ENCODE measurements around the gene ZEB2.
A peak's percentile ranks its signal among the peaks of the same experiment; 100 is the strongest.

Gene ZEB2

DNA sequence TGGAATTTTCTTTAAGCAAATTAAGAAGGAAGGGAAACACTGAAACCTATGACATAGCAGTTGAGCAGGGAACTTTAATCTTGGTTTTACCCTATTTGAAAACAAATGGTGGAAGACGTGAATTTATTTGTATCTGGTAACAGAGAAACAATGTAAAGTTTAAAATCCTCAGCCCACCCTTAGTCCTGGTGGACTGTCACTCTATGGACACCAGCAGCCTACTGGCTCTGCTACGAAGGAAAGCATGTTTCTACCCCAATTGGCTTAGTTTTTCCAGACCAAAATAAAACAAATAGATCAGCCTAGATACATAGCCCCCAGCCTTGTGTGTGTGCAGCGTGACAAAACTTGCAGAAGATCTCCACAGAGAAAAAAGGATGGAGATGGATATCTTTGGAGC lies 7.4 kb downstream of the ZEB2 start:
- no peak for DNase-seq

- no peak for DNase-seq
These were observed 8.0 kb downstream of the ZEB2 start for GRCh38 chr2:144511937-144512336.

GRCh38 chr2:144511226-144511810 lies 8.6 kb downstream of the ZEB2 start:
- DNase-seq: no peak

DNA sequence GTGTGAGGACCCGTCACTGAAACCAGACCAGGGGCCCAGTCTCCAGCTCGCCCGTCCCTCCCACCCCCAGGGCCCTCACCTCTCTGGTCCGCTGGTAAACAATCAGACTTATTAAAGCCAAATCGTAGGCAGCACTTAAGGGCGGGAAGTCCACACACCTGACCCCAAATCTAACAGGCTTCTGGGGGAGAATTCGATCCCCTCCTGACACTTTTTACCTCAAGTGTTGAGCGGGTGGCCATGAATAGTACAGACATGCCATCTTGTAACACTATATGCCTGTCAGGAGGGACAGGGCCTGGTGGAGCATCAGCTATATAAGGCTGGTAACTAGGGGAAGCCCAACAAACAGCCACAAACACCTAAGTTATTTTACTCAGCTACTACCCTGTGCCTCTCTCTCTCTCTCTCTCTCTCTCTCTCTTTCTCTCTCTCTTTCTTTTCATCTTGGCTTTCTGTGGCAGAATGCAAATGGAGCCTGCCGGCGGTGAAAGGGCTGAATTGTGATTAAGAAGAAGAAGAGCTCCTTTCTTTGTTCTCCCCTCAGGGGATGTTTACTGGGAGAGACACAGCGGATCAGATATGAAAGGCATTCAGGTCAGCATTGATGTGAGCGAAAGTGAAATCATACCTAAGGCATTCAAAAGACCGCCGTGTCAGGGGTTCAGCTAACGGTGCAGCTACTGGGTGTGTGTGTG lies 9.5 kb downstream of the ZEB2 start:
- DNase-seq: peak; percentile 47

DNA sequence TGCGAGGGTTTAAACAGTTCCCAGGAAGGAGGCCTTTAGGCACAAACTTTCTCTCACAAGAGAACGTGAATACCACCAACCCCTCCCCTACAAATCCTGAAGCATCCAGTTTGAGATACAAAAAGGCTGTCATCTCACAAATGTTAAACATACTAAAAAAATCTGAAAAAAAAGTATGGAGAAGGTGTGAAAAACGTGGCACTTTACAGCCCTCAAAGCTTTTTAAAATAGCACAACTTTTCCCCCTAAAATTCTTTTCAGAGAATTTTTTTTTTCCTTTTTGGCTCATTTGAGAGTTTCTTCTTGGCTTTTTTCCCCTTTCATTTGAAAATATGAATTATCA lies 10.1 kb downstream of the ZEB2 start:
- DNase-seq: no peak

DNA sequence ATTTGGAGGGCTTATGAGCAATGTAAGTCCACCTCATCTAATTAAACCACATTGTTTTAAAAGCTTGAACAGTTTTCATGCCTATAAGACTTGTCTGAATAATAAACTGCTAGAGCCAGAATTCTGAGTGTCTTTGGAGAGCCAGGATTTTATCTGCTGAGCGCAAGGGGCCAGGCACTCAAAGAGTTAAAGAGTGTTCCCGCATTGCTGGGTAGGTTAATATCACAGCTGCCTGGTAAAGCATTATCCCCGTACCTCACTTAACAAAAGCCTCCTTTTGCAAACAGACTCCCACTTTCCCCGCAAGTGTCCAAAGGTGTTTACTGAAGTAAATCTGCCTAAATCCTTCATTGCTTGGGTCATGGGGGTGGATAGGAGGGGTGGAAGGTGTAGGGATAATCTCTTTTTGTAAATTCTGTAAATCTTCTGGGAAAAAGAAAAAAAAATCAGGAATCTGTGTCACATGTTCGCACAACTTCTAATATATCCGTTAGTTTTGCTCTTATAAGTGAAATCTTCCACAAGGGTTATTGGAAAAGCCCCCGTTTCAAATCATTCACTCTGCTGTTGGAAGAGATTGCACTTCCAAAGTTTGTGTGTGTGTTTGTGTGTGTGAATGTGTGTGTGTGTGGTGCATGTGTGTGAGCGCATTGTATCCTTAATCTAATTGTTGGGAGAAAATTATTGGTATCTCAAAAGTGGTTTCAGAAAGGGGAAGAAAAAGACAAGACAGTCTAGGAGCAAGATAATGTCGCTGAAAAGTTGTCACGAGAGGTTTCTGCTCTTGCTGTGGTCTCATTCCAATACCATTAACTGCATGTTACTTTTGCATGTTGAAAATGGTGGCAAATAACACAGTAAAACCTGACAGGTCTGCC lies 10.7 kb downstream of the ZEB2 start:
- no peak for DNase-seq

DNA sequence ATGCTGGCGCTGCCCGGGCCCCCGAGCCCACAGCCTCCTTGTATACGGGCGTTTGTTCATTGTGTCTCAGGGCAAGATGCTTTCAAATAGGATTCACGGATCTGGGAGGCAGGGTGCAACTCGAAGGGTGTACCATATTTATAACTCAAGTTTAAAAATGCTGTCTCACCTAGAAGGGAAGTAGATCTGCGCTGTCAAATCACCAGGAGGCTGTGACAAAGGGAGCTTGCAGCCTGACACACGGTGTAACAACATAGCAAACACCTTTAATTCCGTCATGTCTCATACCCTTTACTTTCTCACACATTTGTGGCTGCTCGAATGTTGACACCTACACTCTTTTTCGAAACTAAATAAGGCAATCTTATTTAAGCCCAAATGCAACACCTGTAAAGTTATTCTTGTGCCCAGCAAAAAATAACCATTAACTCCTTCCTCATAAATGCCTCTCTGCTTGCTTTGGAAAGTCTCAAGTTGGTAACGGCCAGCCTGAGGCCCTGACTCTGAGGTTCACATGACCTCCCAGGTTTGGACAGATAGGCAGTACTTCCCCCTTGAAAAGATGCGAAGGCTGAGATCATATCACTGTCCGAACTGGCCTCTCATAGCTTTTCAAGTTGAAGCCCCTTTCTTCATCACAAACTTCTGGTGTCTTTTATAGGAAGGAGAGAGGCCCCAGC lies 11.6 kb downstream of the ZEB2 start:
- DNase-seq: no peak

GRCh38 chr2:144507441-144508171 lies 12.3 kb downstream of the ZEB2 start:
- DNase-seq: no peak

GRCh38 chr2:144505245-144505831 lies 14.6 kb downstream of the ZEB2 start:
- no peak for DNase-seq

GRCh38 chr2:144504218-144504641 lies 15.7 kb downstream of the ZEB2 start:
- no peak for DNase-seq

GRCh38 chr2:144503242-144503641 lies 16.7 kb downstream of the ZEB2 start:
- DNase-seq: no peak

DNA sequence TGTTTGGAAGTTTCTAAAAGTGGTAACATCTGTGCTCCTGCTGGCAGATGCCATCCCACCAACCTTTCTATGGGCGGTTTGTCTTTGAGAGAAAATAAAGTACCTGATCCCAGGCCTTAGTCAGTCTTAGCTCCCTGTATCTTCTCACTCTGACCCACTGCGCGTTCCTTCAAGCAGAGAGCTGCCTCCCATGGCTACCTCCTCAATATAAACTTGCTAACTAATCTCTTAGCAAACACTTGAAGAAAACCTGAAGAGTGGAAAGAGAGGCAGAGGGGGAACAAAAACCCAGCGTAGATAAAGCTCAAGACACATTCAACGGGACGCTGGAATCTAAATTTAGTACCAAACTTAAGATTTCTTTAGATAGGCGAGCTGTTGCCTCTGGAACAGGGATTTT lies 17.6 kb downstream of the ZEB2 start:
- DNase-seq: no peak

- DNase-seq: no peak
These were observed 18.3 kb downstream of the ZEB2 start for GRCh38 chr2:144501627-144502026.

DNA sequence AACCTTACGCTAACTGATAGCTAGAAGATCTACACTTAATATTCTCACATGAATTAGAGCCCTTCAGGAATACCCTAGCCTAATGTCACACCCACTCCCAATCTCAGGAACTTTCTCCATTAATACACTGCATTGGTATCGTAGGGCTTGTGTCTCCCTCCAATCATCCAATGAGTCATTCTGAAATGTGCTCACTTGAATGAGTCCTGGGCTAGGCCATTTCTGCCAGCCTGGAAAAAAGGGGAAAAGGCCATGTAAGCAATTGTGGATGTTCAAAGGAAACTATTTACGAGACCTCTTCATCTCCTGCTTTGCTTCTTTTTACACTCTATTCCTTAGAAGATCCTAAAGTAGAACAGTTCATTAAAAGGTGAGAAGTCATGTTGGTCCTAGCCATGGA lies 18.8 kb downstream of the ZEB2 start:
- DNase-seq: no peak

- no peak for DNase-seq
These were observed 19.4 kb downstream of the ZEB2 start for GRCh38 chr2:144500563-144500962.

GRCh38 chr2:144498277-144498676 lies 21.6 kb downstream of the ZEB2 start:
- no peak for DNase-seq

GRCh38 chr2:144496977-144497598 lies 22.8 kb downstream of the ZEB2 start:
- DNase-seq: no peak

DNA sequence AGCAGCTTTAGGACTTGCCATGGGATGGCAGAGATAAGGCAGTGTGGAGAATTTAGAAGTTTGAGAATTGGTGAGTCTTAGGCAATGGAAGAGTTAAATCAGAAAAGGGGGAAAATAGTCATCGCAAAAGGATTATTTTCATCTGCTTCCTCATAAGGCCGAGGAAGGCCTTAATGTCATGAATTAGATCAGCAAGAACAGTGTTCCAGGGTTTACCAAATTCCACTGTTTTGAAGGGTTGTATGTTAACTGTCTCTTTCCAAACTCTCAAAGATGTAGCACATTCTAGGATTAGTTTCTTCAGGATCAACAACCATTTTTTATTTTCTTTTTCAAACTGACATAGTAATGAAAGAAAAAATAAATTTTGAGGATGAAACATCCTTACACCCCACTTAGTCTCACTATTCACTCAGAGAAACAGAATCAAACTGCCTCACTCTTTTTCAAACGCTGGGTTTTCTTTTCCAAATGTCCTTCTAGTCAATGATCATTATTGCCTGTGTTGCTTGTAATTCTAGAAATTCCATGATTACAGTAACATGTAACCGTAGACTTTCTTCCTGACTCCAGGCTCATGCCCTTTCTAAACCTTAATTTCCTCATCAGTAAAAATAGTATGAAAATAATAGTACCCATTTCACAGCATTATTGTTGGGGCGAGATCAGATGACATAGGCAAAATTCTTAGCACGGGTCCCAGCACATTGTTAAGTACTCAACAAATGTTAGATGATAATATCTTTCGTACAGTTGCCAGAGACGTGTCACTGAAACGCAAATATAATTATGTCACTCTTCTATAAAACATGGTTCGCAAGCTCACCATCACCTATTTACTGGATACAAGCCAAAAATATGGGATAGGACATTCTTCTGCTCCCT lies 23.6 kb downstream of the ZEB2 start:
- DNase-seq: no peak

- DNase-seq: no peak
These were observed 24.5 kb downstream of the ZEB2 start for GRCh38 chr2:144495227-144496091.
